ENCODE results near the gene NHSL2.

Gene NHSL2

DNA sequence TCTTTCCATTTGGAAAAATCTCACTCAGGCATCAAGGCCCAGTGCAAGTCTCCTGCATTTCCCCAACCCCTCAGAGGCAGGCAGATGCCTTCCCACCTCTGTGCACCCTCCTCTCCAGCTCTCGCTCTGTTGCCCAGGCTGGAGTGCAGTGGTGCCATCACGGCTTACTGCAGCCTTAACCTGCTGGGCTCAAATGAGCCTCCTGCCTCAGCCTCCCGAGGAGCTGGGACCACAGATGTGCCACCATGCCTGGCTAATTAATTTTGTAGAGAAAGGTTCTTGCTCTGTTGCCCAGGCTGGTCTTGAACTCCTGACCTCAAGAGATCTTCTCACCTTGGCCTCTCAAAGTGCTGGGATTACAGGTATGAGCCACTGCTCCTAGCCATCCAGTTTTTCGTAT is 95.8 kb downstream of the NHSL2 start:
- TF ChIP-seq ZNF274 (IDR thresholded peaks at IDR 0.05; ENCODE audit: low read depth, low read length): no peak

DNA sequence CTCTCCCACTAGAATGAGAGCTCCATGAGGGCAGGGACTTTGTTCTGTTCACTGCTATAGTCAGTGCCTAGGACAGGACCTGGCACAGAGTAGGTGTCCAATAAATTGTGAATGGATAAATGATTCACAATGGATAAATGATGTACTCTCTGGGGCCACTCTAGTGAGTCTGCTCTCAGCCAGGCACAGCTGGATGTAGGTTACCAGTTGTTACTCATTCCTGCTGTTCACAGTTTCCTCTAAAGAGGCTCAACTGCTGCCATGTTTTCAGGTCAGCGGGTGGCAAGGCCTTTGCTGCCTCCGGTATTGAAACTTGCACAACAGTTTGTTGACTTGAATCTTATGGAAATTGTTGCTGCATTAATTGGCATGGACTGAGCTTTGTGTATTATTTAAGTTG is 99.1 kb downstream of the NHSL2 start:
- no peak for TF ChIP-seq ZNF274 (IDR thresholded peaks at IDR 0.05; ENCODE audit: low read depth, low read length)
- no peak overlapping the region for H3K4me3 ChIP-seq (ENCODE audit: low read length)

More for the DNA sequence above, 95.8 kb downstream of the NHSL2 start:
- H3K4me3 ChIP-seq (ENCODE audit: low read length): no peak overlapping the region

DNA sequence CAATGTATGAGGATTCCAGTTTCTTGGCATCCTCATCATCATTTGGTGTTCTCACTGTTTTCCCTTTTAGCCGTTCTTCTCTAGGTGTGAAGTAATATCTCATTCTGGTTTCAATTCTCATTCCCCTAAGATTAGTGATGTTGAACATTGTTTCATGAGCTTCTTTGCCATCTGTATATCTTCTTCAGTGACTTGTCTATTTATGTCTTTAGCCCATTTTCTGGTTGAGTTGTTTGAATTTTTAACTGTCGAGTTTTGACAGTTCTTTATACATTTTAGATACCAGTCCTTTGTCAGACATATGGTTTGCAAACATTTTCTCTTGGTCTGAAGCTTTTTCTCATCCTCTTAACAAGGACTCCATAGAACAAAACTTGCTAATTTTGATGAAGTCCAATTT is 101.1 kb downstream of the NHSL2 start:
- no peak for TF ChIP-seq ZNF274 (IDR thresholded peaks at IDR 0.05; ENCODE audit: low read depth, low read length)
- H3K4me3 ChIP-seq (ENCODE audit: low read length): no peak overlapping the region

DNA sequence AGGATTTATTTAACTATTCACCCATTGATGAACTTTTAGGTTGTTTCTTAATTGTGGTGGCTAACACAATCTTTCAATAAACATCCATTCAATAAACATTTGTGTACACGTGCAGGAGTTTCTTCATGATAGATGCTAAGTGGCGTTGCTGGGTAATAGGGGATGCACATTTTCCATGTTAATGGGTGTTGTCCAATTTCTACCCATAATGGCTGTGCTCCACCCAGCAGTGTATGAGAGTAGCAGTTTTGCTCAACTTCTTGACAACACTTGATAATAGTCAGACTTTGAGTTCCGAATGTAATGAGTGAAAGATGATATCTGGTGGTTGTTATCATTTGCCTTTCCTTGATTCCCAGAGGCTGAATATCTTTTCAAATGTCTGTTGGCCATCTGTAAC is 104.7 kb downstream of the NHSL2 start:
- TF ChIP-seq ZNF274 (IDR thresholded peaks at IDR 0.05; ENCODE audit: low read depth, low read length): no peak
- H3K4me3 ChIP-seq (ENCODE audit: low read length): no peak overlapping the region

DNA sequence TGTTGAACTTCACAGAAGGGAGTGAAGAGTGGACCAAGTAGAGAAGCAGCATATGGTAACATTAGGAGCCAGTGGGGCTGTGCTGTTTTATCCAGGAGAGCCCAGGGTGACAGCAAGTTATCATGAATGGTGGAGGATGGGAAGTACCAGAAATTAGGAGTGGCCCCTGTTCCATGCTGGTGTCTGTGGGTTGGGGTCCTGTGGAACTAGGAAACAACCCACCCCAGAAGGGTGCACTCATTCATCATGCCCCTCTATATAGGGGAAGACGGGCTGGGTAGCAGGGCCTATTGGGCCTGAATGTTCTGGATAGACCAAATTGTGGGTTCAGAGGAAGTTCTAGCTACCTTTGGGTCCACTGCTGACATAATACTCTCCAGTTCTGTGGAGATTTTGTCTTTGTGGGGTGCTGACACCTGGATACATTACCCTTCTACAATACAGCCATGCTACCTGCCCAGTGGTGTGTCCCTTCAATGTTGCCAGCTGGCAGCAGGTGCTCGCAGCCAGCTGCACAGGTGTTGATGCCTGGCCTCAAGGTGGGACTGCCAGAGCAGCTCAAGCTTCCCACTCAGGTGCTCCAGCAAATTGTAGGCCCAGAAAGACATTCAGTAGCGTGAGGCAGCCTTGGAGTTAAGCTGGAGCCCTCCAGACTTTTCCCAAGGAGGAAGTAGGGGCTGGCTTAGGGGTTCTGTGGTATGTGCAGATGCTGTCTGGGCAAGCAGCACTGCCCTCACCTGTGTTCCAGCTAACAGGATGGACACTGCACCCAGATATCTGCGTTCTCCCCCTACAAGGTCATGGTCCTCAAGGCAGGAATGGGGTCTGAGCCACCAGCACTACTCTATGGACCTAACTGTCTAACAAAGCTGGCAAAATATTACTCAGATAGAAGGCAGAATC is 106.5 kb downstream of the NHSL2 start:
- no peak overlapping the region for H3K4me3 ChIP-seq (ENCODE audit: low read length)
- TF ChIP-seq ZNF274 (IDR thresholded peaks at IDR 0.05; ENCODE audit: low read depth, low read length): no peak

DNA sequence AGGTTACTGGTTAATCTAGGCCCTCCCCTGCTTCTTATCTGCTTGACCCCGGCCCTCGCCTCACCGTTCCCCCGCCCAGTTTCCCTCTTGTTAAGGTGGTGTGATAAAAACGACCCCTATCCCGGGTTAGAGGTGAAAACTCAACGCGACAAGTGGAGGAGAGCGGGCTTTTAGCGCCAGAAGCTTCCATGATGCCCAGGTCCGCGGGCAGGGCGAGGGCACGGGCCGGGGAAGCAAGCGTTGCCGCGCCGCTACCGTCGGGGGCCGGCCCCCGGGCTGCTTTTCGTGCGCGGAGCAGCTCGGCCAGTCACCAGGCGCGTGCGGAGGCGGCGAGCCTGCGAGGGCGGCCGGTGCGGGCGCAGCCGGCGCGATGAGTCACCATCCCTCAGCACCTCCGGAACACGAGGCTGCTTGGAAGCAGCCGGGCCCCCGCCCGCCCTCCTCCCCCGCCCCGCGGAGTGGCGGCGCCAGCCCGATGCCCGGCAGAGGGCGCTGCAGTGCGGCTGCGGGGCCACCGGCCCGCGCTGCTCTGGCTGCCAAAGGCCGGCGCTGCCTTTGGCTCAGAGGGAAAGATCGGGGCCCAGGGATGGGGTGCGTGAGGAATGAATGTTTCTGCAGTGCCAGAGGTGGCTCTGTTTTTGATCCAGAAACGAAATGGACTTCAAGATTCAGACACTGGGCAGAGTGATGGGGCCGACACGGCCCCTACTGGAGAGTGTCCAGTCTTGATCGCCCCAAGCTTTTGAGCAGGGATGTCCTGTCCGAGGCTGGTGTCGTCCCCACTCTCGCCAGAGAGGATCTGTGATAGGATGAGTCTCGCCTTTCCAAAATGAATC is 107.8 kb downstream of the NHSL2 start:
- no peak overlapping the region for H3K4me3 ChIP-seq (ENCODE audit: low read length)
- TF ChIP-seq ZNF274 (IDR thresholded peaks at IDR 0.05; ENCODE audit: low read depth, low read length): no peak

DNA sequence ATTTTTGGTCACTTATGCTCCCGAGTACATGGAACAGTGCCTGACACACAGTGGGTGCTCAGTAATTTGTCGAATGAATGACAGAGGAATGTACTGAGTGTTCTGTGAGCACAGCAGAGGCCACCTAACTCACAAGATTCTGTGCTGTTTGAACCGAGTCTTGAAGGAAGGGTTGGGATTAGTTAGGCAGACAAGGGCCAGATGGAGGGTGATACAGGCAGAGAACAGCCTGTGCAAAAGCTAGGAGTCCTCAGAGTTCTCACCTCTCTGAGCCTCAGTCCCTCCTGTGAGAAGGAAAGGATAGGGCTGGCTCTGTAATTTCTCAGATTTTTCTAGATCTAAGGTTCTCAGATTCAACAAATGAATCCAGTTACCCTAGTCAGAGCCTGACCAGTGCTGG is 108.8 kb downstream of the NHSL2 start:
- H3K4me3 ChIP-seq (ENCODE audit: low read length): no peak overlapping the region
- no peak for TF ChIP-seq ZNF274 (IDR thresholded peaks at IDR 0.05; ENCODE audit: low read depth, low read length)

DNA sequence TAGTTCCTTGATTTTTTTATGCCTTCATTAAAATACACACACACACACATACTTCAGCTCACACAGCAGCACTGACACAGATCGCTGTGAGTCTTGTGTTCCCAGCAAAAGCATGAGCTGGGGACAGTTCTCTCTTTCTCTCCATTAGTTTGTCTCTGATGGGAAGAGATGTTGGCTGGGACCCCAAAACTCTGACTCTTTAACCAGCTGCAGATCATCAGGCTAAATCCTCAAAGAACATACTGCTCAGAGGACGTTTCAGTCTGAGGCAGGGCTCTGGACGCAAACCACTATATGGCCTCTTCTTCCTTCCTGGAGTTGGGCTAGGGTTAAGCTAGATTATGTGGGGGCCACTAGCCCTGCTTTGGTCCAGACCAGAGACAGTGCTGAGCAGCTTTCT is 109.6 kb downstream of the NHSL2 start:
- TF ChIP-seq ZNF274 (IDR thresholded peaks at IDR 0.05; ENCODE audit: low read depth, low read length): no peak
- no peak overlapping the region for H3K4me3 ChIP-seq (ENCODE audit: low read length)

DNA sequence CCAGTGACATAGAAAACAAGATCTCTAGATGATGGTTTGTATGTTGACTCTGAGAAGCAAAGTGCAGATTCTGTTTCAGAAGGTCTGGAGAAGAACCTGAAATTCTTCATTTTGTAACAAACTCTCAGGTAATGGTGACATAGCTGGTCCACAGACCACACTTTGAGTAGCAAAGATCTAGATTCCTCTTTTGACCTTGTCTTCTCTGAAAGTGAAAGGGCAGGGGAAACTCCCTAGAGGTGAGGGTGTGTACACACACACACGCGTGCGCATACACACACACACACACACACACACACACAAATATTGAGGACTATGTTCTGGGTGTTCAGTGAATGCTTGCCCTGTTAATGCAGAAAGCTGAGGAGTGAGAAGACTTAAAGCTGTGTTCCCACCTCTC is 110.1 kb downstream of the NHSL2 start:
- H3K4me3 ChIP-seq (ENCODE audit: low read length): no peak overlapping the region
- no peak for TF ChIP-seq ZNF274 (IDR thresholded peaks at IDR 0.05; ENCODE audit: low read depth, low read length)

DNA sequence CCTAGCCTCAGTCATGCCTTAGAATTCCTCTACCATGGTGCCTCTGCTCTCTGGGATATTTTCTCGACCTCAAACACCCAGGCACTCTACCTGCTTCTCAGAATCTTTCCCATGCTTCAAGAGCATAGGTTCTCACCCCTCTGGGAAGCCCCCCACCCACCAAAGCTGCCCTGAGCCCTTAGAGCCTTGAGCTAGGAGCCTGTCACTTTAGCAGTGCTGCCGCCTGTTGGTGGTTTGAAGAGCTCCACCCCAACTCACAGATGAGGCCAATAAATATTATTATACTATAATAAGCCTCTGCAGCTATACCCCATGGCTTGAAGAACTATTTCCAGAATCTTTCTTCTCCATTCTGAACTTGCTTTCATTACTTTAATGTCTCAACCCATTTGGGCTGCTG is 111.3 kb downstream of the NHSL2 start:
- no peak for TF ChIP-seq ZNF274 (IDR thresholded peaks at IDR 0.05; ENCODE audit: low read depth, low read length)
- H3K4me3 ChIP-seq (ENCODE audit: low read length): no peak overlapping the region

DNA sequence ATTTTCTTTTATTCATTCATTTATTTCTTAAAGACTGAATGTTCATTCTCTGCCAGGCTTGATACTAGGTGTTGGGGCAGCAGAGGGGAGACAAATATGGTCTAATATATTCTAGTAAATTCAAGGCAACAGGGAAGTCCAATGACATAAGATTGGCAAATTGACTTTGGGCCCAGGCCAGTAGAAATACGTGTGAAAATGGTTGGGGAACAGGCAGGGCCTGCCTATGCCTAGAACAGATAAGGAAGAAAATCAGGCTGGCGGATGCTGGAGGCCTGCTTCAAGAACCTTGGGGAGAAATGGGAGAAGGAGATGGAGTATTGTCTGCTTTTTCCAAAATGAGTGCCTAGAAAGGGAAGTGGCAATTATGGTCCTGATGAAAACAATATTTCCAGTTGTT is 112.4 kb downstream of the NHSL2 start:
- no peak for TF ChIP-seq ZNF274 (IDR thresholded peaks at IDR 0.05; ENCODE audit: low read depth, low read length)
- no peak overlapping the region for H3K4me3 ChIP-seq (ENCODE audit: low read length)

DNA sequence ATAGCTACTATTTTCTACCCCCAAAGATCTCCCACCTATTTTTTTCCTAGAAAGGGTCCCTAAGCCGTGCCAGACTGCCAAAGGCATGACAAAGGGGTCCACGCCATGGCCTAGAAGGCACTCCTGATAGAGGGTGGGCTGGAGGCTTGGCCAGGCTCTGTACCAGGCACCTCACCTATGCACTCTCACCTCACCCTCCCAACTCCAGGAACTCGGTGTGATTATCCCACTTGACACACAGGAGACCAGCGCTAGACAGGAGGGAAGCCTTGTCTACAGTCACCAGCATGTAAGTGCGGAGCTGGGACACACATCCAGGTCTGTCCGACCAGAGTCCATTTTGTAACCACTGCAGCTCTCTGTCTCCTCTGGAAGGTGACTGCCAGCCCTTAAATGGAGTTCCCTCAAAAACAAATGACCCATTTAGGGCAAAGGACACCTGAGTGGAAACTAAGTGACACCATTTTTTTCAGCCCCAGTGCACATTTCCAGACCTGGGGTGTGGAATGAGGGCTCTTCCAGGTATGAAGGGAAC is 114.7 kb downstream of the NHSL2 start:
- H3K4me3 ChIP-seq (ENCODE audit: low read length): no peak overlapping the region
- no peak for TF ChIP-seq ZNF274 (IDR thresholded peaks at IDR 0.05; ENCODE audit: low read depth, low read length)

DNA sequence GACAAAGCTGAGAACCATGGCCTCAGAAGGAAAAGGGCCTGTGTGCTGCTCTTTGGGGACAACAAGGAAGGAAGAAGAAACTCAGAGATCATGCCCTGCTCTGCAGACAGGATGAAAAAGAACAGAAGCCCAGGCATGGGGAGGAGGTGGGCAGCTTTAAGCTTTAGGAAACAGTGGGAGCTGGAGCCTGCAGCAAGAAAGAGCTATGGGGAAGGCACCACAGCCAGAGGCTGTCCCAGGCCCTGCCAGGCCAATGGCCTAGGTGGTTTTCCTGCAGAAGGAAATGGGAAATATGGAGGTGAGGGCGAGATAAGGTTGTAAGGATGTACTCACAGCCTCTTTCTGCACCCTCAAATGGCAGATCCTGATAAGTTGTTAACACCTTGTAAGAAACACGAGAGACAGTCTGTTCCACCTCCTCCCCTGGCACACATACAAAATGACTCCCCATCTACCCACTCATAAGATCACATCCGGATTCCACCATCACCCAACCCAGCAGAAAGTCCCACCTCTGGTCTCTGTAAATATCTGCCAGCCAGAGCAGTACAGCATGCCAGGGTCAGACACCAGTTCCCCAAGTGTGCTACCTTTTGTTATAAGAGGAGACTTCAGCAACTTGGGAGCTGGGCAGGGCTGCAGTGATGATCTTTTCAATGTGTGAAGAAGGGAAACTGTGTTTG is 115.8 kb downstream of the NHSL2 start:
- H3K4me3 ChIP-seq (ENCODE audit: low read length): no peak overlapping the region
- no peak for TF ChIP-seq ZNF274 (IDR thresholded peaks at IDR 0.05; ENCODE audit: low read depth, low read length)

Measured in GM08714 (cell line).